GM10248 (cell line): ENCODE measurements around the gene PI3.

Experiments
- CTCF ChIA-PET: fragments of 300-600 bp; sonication (Branson Sonifier 250); formaldehyde crosslinking; extraction: SDS; loops from one replicate; lab custom pipeline; 2021; ENCODE audit warnings: antibody characterized with exemption; lab: Yijun Ruan, JAX
- POLR2A ChIA-PET: fragments of 350-650 bp; sonication (Branson Sonifier 250); formaldehyde crosslinking; extraction: SDS; loops from one replicate; lab custom pipeline; 2020; ENCODE audit warnings: antibody characterized with exemption; lab: Yijun Ruan, JAX
- DNase-seq: peaks from one replicate; pipeline ENCODE4 v3.0.0; 2012; ENCODE audit errors: extremely low spot score
- CTCF ChIP-seq: IDR thresholded peaks from 2 replicates; pipeline ENCODE4 v1.5.1; 2012; ENCODE audit warnings: mild to moderate bottlenecking, low read depth; ENCODE audit errors: extremely low read depth, missing control alignments, control extremely low read depth

PI3 gene

GRCh38 chr20:45157962-45158361 is 16.7 kb upstream of the PI3 start:
- DNase-seq: no peak
- no peak for TF ChIP-seq CTCF
- CTCF ChIA-PET: interaction anchor here (1.0 to 2.0 kb wide), 2 partner anchors 19 to 46 kb away, joined by 5 to 6 read pairs; no protein-coding TSS in a partner anchor
- POLR2A ChIA-PET: no interaction called here

GRCh38 chr20:45163083-45163803 is 11.5 kb upstream of the PI3 start:
- no peak for TF ChIP-seq CTCF
- POLR2A ChIA-PET: no interaction called here
- CTCF ChIA-PET: interaction anchor here (1.0 to 1.7 kb wide), 2 partner anchors 10 to 109 kb away, joined by 3 to 4 read pairs; no protein-coding TSS in a partner anchor
- DNase-seq: no peak

- ChIA-PET CTCF (interaction anchor here (1.1 kb wide), 1 partner anchor 51 kb away, joined by 3 read pairs; no protein-coding TSS in a partner anchor), POLR2A (no interaction called here)
- TF ChIP-seq CTCF: no peak
- DNase-seq: no peak
Observed at GRCh38 chr20:45164906-45165305, 9.8 kb upstream of the PI3 start.

- CTCF ChIA-PET: interaction anchor here (1.8 kb wide), 1 partner anchor 77 kb away, joined by 5 read pairs; no protein-coding TSS in a partner anchor
- TF ChIP-seq CTCF: no peak
- no peak for DNase-seq
- POLR2A ChIA-PET: no interaction called here
Observed at GRCh38 chr20:45173522-45173921, 1.2 kb upstream of the PI3 start.

GRCh38 chr20:45176526-45177267 is 2.0 kb downstream of the PI3 start:
- CTCF ChIA-PET: no interaction called here

More at GRCh38 chr20:45176526-45177267, 2.0 kb downstream of the PI3 start:
- POLR2A ChIA-PET: no interaction called here
- no peak for DNase-seq
- no peak for TF ChIP-seq CTCF
